ENCODE data around the gene CC2D2A.

DNA sequence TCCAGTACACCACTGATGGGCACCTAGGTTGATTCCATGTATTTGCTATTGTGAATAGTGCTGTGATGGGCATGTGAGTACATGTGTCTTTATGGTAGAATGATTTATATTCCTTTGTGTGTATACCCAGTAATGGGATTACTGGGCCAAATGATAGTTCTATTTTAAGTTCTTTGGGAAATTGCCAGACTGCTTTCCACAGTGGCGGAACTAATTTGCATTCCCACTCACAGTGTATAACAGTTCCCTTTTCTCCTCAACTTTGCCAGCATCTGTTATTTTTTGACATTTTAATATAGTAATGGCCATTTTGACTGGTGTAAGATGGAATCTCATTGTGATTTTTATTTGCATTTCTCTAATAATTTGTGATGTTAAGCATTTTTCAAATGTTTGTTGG is 25.9 kb downstream of the CC2D2A start:
- TF ChIP-seq, protein P1, sequence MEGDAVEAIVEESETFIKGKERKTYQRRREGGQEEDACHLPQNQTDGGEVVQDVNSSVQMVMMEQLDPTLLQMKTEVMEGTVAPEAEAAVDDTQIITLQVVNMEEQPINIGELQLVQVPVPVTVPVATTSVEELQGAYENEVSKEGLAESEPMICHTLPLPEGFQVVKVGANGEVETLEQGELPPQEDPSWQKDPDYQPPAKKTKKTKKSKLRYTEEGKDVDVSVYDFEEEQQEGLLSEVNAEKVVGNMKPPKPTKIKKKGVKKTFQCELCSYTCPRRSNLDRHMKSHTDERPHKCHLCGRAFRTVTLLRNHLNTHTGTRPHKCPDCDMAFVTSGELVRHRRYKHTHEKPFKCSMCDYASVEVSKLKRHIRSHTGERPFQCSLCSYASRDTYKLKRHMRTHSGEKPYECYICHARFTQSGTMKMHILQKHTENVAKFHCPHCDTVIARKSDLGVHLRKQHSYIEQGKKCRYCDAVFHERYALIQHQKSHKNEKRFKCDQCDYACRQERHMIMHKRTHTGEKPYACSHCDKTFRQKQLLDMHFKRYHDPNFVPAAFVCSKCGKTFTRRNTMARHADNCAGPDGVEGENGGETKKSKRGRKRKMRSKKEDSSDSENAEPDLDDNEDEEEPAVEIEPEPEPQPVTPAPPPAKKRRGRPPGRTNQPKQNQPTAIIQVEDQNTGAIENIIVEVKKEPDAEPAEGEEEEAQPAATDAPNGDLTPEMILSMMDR (IDR thresholded peaks at IDR 0.05; ENCODE audit: insufficient read depth, low read length) = no peak
- TF ChIP-seq POLR2AphosphoS5 (IDR thresholded peaks at IDR 0.05; ENCODE audit: low read depth) = no peak

All from HL-60 (cell line).